HepG2 (cell line): ENCODE results near the gene PCOLCE2. TPM values are rescaled to one million over a fixed set of nuclear protein-coding genes. Genes with fewer than 3 reads are reported as not detected.

Experiments
- ATAC-seq: fragments of 200-7000 bp; cut with Tn5 transposase; 3 replicates; pipeline ENCODE4 v1.9.1; 2020; ENCODE audit warnings: mild to moderate bottlenecking, moderate library complexity
- BruUV-seq: library from RNA; stranded (reverse); fragments of 400-500 nt; replicated peaks from 2 replicates; lab custom pipeline; 2021; lab: Mats Ljungman, UMichigan
- CTCF ChIA-PET: fragments of 300-600 bp; formaldehyde crosslinking; extraction: SDS; loops from one replicate; lab custom pipeline; 2021; ENCODE audit warnings: low total read pairs, inconsistent platforms, low intra/inter-chr PET ratio; lab: Yijun Ruan, JAX
- POLR2A ChIA-PET: fragments of 350-600 bp; sonication (Branson Sonifier 250); formaldehyde crosslinking; loops from one replicate; lab custom pipeline; 2020; ENCODE audit warnings: antibody characterized with exemption, inconsistent platforms; lab: Yijun Ruan, JAX
- DNase-seq: peaks from one replicate; pipeline ENCODE4 v3.0.0-alpha.2; 2015; ENCODE audit warnings: low spot score
- FAIRE-seq: peaks from 3 replicates; lab custom pipeline; 2011; peaks lifted over from hg19 to GRCh38; lab: Jason Lieb, UNC
- H2AFZ ChIP-seq: one replicate; pipeline ENCODE4 v1.6.1; 2011; ENCODE audit warnings: low read length, inconsistent platforms
- H3K27ac ChIP-seq: fragments of 300-600 bp; 3 replicates; pipeline ENCODE4 v1.8.0; 2011; ENCODE audit warnings: mixed run types, mild to moderate bottlenecking, mixed read lengths, low read length, inconsistent platforms; ENCODE audit not compliant: insufficient read depth; ENCODE audit errors: extremely low read length
- H3K27me3 ChIP-seq, 2 experiments: fragments of 200-600 bp in 1 of 2; 2 replicates in 1 of 2; 3 replicates in 1 of 2; pipeline versions ENCODE4 v1.6.0 to v1.8.0; 2011; ENCODE audit warnings: low read length in 2 of 2, mild to moderate bottlenecking in 2 of 2, moderate library complexity in 2 of 2, inconsistent platforms in 1 of 2; ENCODE audit not compliant: insufficient read depth in 2 of 2, control insufficient read depth in 1 of 2
- H3K36me3 ChIP-seq, 2 experiments: fragments of 200-600 bp in 1 of 2; replicated peaks in 1 of 2; 2 replicates in 1 of 2; 3 replicates in 1 of 2; pipeline versions ENCODE4 v1.5.1 to v1.8.0; 2011; ENCODE audit warnings: low read length in 2 of 2, inconsistent platforms in 1 of 2; ENCODE audit not compliant: insufficient read depth in 2 of 2, control insufficient read depth in 1 of 2
- H3K4me1 ChIP-seq: 2 replicates; pipeline ENCODE4 v1.5.1; 2012; ENCODE audit warnings: low read length, inconsistent platforms; ENCODE audit not compliant: insufficient read depth
- H3K4me2 ChIP-seq: 2 replicates; pipeline ENCODE4 v1.6.0; 2011; ENCODE audit warnings: low read depth, low read length, inconsistent platforms
- H3K4me3 ChIP-seq, 3 experiments: fragments of 200-600 bp in 1 of 3; sonication (generic), shearing (Covaris generic) in 1 of 3; replicated peaks in 1 of 3; 2 replicates each; pipeline ENCODE4 v1.5.1; 2011 to 2016; ENCODE audit warnings: low read length in 3 of 3, inconsistent platforms in 2 of 3, low read depth in 2 of 3, mild to moderate bottlenecking in 2 of 3, control low read depth in 1 of 3, mixed read lengths in 1 of 3; ENCODE audit not compliant: insufficient read depth in 1 of 3
- H3K79me2 ChIP-seq: one replicate; pipeline ENCODE4 v1.6.1; 2011; ENCODE audit warnings: low read length, inconsistent platforms; ENCODE audit not compliant: insufficient read depth
- H3K9ac ChIP-seq: 2 replicates; pipeline ENCODE4 v1.6.0; 2011; ENCODE audit warnings: mild to moderate bottlenecking, low read depth, low read length, inconsistent platforms; ENCODE audit not compliant: insufficient read depth
- H3K9me3 ChIP-seq: 2 replicates; pipeline ENCODE4 v1.5.1; 2012; ENCODE audit warnings: mild to moderate bottlenecking, low read length
- H4K20me1 ChIP-seq: 2 replicates; pipeline ENCODE4 v1.6.0; 2011; ENCODE audit warnings: inconsistent platforms, mild to moderate bottlenecking, low read length, moderate library complexity; ENCODE audit not compliant: insufficient read depth
- ASH2L ChIP-seq: fragments of 300-600, 200-600 bp; sonication (generic); IDR thresholded peaks from 2 replicates; pipeline ENCODE4 v1.7.0; 2017; ENCODE audit warnings: low read depth, mild to moderate bottlenecking, moderate library complexity, mixed read lengths, low read length; ENCODE audit not compliant: insufficient read length
- ERF ChIP-seq: IDR thresholded peaks from 2 replicates; pipeline ENCODE4 v1.6.1; 2018; ENCODE audit warnings: missing biosample characterization, missing genetic modification reagents
- HNF4A ChIP-seq: sonication (generic); formaldehyde crosslinking; IDR thresholded peaks from 2 replicates; pipeline ENCODE4 v1.4.0; 2020; ENCODE audit warnings: missing genetic modification reagents
- KAT2B ChIP-seq: fragments of 150-350 bp; IDR thresholded peaks from 2 replicates; pipeline ENCODE4 v1.6.1; 2014; ENCODE audit warnings: low read depth, low read length, borderline replicate concordance
- REXO4 ChIP-seq: sonication (generic); formaldehyde crosslinking; IDR thresholded peaks from 2 replicates; pipeline ENCODE4 v1.8.0; 2022; ENCODE audit warnings: missing genetic modification reagents, mild to moderate bottlenecking, borderline replicate concordance
- SAP130 ChIP-seq: IDR thresholded peaks from 2 replicates; pipeline ENCODE4 v1.6.1; 2016; ENCODE audit warnings: low read depth
- TP53 ChIP-seq: sonication (generic); formaldehyde crosslinking; conservative IDR thresholded peaks from 2 replicates; pipeline ENCODE4 v1.4.0; 2020; ENCODE audit warnings: missing genetic modification reagents
- WIZ ChIP-seq: sonication (generic); formaldehyde crosslinking; IDR thresholded peaks from 2 replicates; pipeline ENCODE4 v1.5.1; 2020; ENCODE audit warnings: mild to moderate bottlenecking, missing genetic modification reagents
- ZBTB20 ChIP-seq: sonication (generic); formaldehyde crosslinking; IDR thresholded peaks from 2 replicates; pipeline ENCODE4 v1.8.1; 2023; ENCODE audit warnings: missing genetic modification reagents, low read depth, mild to moderate bottlenecking, borderline replicate concordance
- ZNF225 ChIP-seq: sonication (generic); formaldehyde crosslinking; IDR thresholded peaks from 2 replicates; pipeline ENCODE4 v1.4.0; 2020; ENCODE audit warnings: mild to moderate bottlenecking, missing genetic modification reagents
- ZNF547 ChIP-seq: sonication (generic); formaldehyde crosslinking; IDR thresholded peaks from 2 replicates; pipeline ENCODE4 v1.5.1; 2020; ENCODE audit warnings: mild to moderate bottlenecking, missing genetic modification reagents
- ZNF891 ChIP-seq: sonication (generic); formaldehyde crosslinking; IDR thresholded peaks from 2 replicates; pipeline ENCODE4 v1.5.0; 2020; ENCODE audit warnings: mild to moderate bottlenecking, missing genetic modification reagents
- WGBS: methylation state at CpG from one replicate; pipeline ENCODE4 v1.1.6; 2017; ENCODE audit warnings: low lambda C conversion rate; 5-methylcytosine and 5-hydroxymethylcytosine counted together
- in situ Hi-C: cut with HindIII; loops from 2 replicates; pipeline ENCODE4 v1.10.0; 2017; ENCODE audit warnings: low pct_unique_long_range_greater_than_20kb; ENCODE audit not compliant: extremely low pct_ligation_motif_present
- intact Hi-C: fragments of 100-400 bp; cut with micrococcal nuclease; formaldehyde crosslinking; loops from one replicate; pipeline ENCODE4 v1.10.0; 2022; ENCODE audit not compliant: unreplicated experiment
- polyA plus RNA-seq, 8 experiments: library from polyadenylated mRNA; depleted of rRNA in 3 of 8; stranded (reverse) in 7 of 8; unstranded in 1 of 8; fragments of >200 nt; fragmentation: Illumina TruSeq in 4 of 8; extraction: Trizol in 4 of 8; gene quantifications; 2 replicates each; pipeline versions ENCODE4 v1.2.1 to v1.2.3, GENCODE V29; 2011 to 2016; ENCODE audit warnings: low read depth in 4 of 8, missing spikeins in 1 of 8, mixed read lengths in 1 of 8; ENCODE audit not compliant: insufficient read depth in 1 of 8
- total RNA-seq, 5 experiments: library from RNA; depleted of rRNA; stranded (reverse); fragments of >200 nt; fragmentation: Illumina TruSeq; extraction: Trizol; gene quantifications; 2 replicates each; pipeline ENCODE4 v1.2.3, GENCODE V29; 2016; ENCODE audit warnings: low read depth in 1 of 5
- TF ChIP-seq, protein P1 (sequence below): sonication (generic); formaldehyde crosslinking; IDR thresholded peaks from 2 replicates; pipeline ENCODE4 v1.9.0; 2021; ENCODE audit warnings: missing genetic modification reagents, mild to moderate bottlenecking, borderline replicate concordance
- TF ChIP-seq, protein P2 (sequence below): sonication (generic); formaldehyde crosslinking; IDR thresholded peaks from 2 replicates; pipeline ENCODE4 v1.5.0; 2020; ENCODE audit warnings: missing genetic modification reagents
- TF ChIP-seq, protein P3 (sequence below): IDR thresholded peaks from 2 replicates; pipeline ENCODE4 v1.6.1; 2016; ENCODE audit warnings: low read depth, control low read depth

PCOLCE2 gene
- total and polyA plus RNA-seq, 2 of the 13 experiments (the other 11 are each of a cell fraction or from before 2014, with no cell fraction given) = 0.71 to 2.0 TPM

DNA sequence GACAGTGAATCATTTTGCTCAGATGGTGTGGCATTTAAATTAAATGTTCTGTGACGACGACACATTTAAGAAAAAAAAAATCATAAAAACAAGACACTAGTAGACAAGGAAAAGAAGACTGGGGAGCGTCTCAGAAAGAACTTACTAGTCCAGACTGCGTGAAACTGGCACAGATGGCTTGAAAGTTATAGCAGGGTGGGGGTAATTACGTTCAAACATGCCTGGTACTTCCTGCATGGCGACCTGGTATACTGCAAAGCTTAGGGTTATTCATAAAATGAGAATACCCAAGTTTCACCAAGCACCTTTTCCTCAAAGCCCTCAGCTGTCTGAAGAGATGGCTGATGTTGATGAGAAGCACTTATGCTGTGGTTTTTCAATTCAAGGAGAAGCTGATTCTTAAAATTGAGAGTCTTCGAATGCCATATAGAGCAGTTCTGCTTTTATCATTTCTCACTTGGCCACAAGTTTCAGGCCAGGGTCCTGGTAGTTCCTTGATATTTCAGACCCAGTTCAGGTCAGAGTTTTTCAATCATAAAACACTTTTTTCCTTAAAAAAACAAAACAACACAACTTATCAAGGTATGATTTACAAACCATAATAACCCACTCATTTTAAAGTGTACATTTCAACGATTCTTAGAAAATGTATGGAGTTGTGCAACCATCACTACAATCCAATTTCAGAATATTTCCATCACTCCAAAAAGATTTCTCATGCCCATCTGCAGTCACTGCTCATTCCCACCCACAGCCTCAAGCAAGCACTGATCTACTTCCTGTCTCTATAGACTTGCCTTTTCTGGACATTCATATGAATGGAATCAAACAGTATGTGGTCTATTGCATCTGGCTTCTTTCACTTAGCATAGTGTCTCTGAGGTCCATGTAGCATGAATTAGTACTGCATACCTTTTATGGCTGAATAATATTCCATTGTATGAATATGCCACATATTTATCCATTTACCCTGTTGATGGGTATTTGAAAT lies 24.7 kb downstream of the PCOLCE2 start:
- Histone ChIP-seq H3K4me3 (no peak overlapping the region), H3K4me2 (no peak overlapping the region), H3K4me1 (no peaks in the 10 kb centered on the region), H3K36me3 (no peaks in the 10 kb centered on the region), H3K27ac (no peak overlapping the region), H2AFZ (no peak overlapping the region), H3K9ac (no peak overlapping the region), H4K20me1 (no peaks in the 10 kb centered on the region), H3K79me2 (no peaks in the 10 kb centered on the region), H3K9me3 (no peaks in the 10 kb centered on the region), H3K27me3 (peaks cover 0 to 16% of the 10 kb centered on the region in 2 experiments; a peak in 2 of 5 replicates)
- TF ChIP-seq REXO4 (CRISPR knock-in tag) (no peak), TP53 (CRISPR knock-in tag) (no peak), ZBTB20 (CRISPR knock-in tag) (no peak), ZNF225 (CRISPR knock-in tag) (no peak), ASH2L (no peak), ZNF891 (no peak), SAP130 (CRISPR knock-in tag) (no peak), KAT2B (no peak), ERF (CRISPR knock-in tag) (no peak), ZNF547 (CRISPR knock-in tag) (no peak), WIZ (no peak), HNF4A (CRISPR knock-in tag) (no peak)
- TF ChIP-seq, protein P1, sequence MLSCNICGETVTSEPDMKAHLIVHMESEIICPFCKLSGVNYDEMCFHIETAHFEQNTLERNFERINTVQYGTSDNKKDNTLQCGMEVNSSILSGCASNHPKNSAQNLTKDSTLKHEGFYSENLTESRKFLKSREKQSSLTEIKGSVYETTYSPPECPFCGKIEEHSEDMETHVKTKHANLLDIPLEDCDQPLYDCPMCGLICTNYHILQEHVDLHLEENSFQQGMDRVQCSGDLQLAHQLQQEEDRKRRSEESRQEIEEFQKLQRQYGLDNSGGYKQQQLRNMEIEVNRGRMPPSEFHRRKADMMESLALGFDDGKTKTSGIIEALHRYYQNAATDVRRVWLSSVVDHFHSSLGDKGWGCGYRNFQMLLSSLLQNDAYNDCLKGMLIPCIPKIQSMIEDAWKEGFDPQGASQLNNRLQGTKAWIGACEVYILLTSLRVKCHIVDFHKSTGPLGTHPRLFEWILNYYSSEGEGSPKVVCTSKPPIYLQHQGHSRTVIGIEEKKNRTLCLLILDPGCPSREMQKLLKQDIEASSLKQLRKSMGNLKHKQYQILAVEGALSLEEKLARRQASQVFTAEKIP (CRISPR knock-in tag) = no peak
- TF ChIP-seq, protein P2, sequence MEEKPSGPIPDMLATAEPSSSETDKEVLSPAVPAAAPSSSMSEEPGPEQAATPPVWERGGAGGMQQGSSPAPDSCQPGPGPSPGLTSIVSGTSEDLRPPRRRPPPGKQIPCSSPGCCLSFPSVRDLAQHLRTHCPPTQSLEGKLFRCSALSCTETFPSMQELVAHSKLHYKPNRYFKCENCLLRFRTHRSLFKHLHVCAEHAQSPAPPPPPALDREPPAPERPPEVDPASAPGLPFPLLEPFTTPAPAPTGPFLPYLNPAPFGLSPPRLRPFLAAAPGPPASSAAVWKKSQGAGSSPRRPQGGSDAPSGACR (CRISPR knock-in tag) = no peak
- TF ChIP-seq, protein P3, sequence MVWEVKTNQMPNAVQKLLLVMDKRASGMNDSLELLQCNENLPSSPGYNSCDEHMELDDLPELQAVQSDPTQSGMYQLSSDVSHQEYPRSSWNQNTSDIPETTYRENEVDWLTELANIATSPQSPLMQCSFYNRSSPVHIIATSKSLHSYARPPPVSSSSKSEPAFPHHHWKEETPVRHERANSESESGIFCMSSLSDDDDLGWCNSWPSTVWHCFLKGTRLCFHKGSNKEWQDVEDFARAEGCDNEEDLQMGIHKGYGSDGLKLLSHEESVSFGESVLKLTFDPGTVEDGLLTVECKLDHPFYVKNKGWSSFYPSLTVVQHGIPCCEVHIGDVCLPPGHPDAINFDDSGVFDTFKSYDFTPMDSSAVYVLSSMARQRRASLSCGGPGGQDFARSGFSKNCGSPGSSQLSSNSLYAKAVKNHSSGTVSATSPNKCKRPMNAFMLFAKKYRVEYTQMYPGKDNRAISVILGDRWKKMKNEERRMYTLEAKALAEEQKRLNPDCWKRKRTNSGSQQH (CRISPR knock-in tag) = no peak
- FAIRE-seq (no peak), DNase-seq (no peak), ATAC-seq (no peak)
- intact Hi-C loops = no loop called here
- ChIA-PET POLR2A (no interaction called here), CTCF (no interaction called here)
- BruUV-seq = no TSS peak
- WGBS = 39% methylated on average over 7 of the region's 8 CpGs
- in situ Hi-C loops = no loop called here
